NCI-H2081 (cell line): ENCODE results near the gene SMARCAL1.
"Not testable (repeated sequence)": the region's sequence is repeated elsewhere in the genome, so short reads cannot be mapped to it uniquely, and the experiment has no call there.

Experiments
- DNase-seq, 2 experiments: peaks; one replicate each; lab custom pipeline; 2025; lab: John Stamatoyannopoulos, UW

The SMARCAL1 gene

GRCh38 chr2:216502381-216503158, 90.3 kb downstream of the SMARCAL1 start:
- DNase-seq: no peak

DNA sequence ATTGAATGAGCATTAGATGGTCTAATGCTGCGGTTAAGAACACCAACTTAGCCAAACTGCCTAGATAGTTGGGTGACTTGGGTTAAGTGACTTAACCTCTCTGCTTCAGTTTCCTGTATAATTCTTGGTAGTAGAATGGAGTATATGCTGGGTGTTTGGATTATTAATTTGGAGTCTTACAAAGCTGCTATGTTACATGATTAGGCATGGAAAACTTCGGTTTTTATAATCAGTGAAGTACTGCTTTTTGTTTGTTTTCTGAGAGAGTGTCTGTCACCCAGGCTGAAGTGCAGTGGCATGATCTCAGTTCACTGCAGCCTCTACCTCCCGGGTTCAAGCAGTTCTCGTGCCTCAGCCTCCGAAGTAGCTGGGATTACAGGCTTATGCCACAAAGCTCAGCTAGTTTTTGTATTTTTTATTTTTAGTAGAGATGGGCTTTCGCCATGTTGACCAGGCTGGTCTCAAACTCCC, 90.9 kb downstream of the SMARCAL1 start:
- no peak for DNase-seq

GRCh38 chr2:216503697-216504375, 91.6 kb downstream of the SMARCAL1 start:
- no peak for DNase-seq

- no peak for DNase-seq
These were observed 92.1 kb downstream of the SMARCAL1 start for GRCh38 chr2:216504376-216504762.

DNA sequence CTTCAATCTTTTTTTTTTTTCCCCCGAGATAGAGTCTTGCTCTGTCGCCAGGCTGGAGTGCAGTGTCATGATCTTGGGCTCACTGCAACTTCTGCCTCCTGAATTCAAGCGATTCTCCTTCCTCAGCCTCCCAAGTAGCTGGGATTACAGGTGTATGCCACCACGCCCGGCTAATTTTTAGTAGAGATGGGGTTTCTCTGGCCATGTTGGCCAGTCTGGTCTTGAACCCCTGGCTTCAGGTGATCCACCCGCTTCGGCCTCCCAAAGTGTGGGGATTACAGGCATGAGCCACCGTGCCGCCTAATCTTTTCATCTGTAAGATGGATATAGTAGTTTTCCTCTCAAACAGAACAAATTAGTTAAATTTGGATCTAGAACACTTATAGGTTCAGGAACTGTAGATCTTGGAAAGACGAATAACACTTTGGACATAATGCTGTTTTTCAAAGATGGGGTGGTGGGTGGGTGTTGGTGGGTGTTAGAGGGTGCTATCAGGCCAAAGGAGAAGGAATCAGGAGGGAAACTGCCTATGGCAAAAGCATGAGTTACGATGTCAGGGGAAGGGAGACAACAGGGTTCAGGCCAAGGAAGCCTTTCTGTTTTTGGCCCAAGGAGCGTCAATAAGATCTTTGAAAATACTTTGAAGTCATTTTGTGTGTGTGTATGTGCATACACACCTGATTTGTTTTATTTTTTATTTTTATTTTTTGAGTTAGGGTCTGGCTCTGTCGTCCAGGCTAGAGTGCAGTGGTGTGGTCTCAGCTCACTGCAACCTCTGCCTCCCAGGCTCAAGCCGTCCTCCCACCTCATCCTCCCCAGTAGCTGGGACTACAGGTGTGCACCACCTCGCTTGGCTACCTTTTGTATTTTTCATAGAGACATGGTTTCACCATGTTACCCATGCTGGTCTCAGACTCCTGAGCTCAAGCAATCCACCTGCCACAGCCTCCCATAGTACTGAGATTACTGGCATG, 93.1 kb downstream of the SMARCAL1 start:
- DNase-seq: no peak

GRCh38 chr2:216507220-216508160, 95.2 kb downstream of the SMARCAL1 start:
- DNase-seq: no peak

GRCh38 chr2:216508229-216508628, 95.9 kb downstream of the SMARCAL1 start:
- DNase-seq: no peak

GRCh38 chr2:216516730-216517350, 104.6 kb downstream of the SMARCAL1 start:
- peak; percentile 46 to 62 for DNase-seq

- no peak for DNase-seq
These were observed 105.4 kb downstream of the SMARCAL1 start for GRCh38 chr2:216517447-216518225.

- not testable (repeated sequence) for DNase-seq
These were observed 106.4 kb downstream of the SMARCAL1 start for GRCh38 chr2:216518566-216519119.

GRCh38 chr2:216519154-216519762, 107.0 kb downstream of the SMARCAL1 start:
- DNase-seq: peak; percentile 80 to 84

- no peak for DNase-seq
These were observed 107.8 kb downstream of the SMARCAL1 start for GRCh38 chr2:216520112-216520511.

DNA sequence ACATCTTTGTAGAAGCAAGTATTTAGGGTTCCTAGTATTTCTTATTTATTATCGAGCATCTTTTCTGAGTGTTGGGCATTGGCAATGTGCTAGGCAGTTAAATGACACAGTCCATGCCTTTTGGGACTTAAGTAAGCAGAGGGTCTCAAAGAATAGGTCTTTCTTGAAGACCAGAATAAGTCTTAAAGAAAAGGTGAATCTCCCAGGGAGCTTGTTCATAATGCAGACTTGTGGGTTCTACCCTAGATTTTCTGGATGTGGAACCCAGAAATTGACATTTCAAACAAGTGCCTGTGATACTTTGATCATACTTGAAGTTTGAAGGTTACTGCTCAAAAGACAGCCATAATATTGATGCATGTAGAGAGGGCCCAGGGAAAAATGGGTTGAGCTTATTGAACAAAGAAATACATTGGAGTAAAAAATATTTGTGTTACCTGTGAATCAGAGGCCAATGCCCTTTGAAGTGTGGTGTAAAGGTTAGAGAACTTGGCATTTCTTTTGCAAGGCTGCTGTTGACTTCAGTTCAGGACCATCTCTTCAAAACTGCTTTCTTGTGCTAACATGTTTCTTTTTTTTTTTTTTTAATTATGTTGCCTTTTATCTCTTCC, 110.7 kb downstream of the SMARCAL1 start:
- no peak for DNase-seq

DNA sequence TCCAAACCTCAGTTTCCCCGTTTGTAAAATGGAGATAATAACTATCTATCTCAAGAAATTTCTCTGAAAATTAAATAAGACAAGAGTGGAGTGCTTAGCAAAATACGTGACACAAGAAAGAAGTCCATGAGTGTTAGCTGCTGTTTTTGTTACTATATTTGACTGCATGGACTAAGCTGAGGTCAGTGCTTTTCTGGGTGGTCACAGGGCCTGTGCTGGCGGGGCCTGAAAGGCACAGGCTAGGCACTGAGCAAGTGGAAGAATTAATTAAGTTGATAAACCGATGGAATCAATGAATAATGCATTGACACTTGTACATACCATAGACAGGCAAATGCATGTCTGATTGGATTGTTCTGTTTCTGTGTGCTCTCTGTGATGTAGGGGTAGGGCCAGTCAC, 113.7 kb downstream of the SMARCAL1 start:
- DNase-seq: no peak

DNA sequence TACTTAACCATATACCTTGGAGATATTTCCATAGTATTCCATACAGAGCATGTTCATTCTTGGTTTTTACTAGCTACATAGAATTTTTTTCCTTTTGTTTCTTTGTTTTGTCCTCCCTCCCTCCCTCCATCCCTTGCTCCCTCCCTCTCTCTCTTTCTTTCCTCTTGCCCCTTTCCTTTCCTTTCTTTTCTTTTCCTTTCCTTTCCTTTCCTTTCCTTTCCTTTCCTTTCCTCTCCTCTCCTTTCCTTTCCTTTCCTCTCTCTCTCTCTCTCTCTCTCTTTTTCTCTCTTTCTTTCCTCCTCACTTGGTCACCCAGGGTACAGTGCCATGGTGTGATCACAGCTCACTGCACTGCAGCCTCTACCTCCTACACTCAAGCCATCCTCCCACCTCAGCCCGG, 114.7 kb downstream of the SMARCAL1 start:
- DNase-seq: no peak

- no peak for DNase-seq
These were observed 115.3 kb downstream of the SMARCAL1 start for GRCh38 chr2:216527600-216527999.

DNA sequence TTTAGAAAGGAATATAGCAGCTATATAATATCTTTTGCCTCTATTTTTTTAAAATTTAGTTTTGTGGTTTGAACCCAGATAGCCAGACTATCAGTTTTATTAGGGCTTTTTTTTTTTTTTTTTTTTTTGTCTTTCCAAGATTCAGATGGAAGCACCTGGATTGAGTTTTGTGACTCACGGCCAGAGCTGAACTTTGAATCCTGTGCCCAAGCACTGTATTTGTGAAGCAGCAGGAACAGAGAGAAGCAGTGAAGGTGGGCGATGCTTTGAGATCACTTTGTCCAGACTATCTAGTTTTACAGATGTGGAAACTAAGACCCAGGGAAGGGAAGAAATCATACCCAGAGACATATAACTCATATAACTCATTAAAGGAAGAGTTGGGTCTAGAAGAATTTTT, 120.3 kb downstream of the SMARCAL1 start:
- no peak for DNase-seq
